VCaP (cell line): ENCODE results near the gene ZNF771.

Experiments used
- H3K27ac ChIP-seq: fragments of 450-650 bp; 2 replicates; pipeline ENCODE4 v1.5.1; 2017
- CTCF ChIP-seq: fragments of 450-650 bp; conservative IDR thresholded peaks from 2 replicates; pipeline ENCODE4 v1.5.1; 2017; ENCODE audit warnings: mild to moderate bottlenecking, moderate library complexity

ZNF771 gene

GRCh38 chr16:30377050-30377811 lies 30.2 kb upstream of the ZNF771 start:
- H3K27ac ChIP-seq = peak overlapping the region; percentile 93
- no peak for TF ChIP-seq CTCF

GRCh38 chr16:30377812-30378235 lies 29.6 kb upstream of the ZNF771 start:
- H3K27ac ChIP-seq = peak overlapping the region; percentile 93
- TF ChIP-seq CTCF = no peak

- peak overlapping the region; percentile 93 for H3K27ac ChIP-seq
- TF ChIP-seq CTCF = no peak
Observed at GRCh38 chr16:30378236-30379157, 28.9 kb upstream of the ZNF771 start.

- H3K27ac ChIP-seq = peak overlapping the region; percentile 93
- no peak for TF ChIP-seq CTCF
Observed at GRCh38 chr16:30379158-30379783, 28.1 kb upstream of the ZNF771 start.

- no peak overlapping the region for H3K27ac ChIP-seq
- no peak for TF ChIP-seq CTCF
Observed at GRCh38 chr16:30380072-30380802, 27.2 kb upstream of the ZNF771 start.

- H3K27ac ChIP-seq = no peak overlapping the region
- no peak for TF ChIP-seq CTCF
Observed at GRCh38 chr16:30380803-30381208, 26.6 kb upstream of the ZNF771 start.
